Esophagus squamous epithelium (tissue), 5 donors: ENCODE results near the gene COMT. TPM values are rescaled to one million over a fixed set of nuclear protein-coding genes. Genes with fewer than 3 reads are reported as not detected.
"Not testable (repeated sequence)": the region's sequence is repeated elsewhere in the genome, so short reads cannot be mapped to it uniquely, and the experiment has no call there.

Experiments used
- DNase-seq: peaks from one replicate; lab custom pipeline; 2025; lab: John Stamatoyannopoulos, UW
- H3K27ac ChIP-seq, 4 donors: fragments of 200-600 bp; sonication (generic); one replicate each; pipeline ENCODE4 v1.5.1; 2016 to 2019; ENCODE audit warnings: mild to moderate bottlenecking in 1 of 4
- H3K27me3 ChIP-seq, 4 donors: fragments of 200-600 bp; sonication (generic); 1 replicate in 3 of 4; 2 replicates in 1 of 4; pipeline versions ENCODE4 v1.5.1 to v1.6.0; 2017 to 2021; ENCODE audit warnings: antibody characterized with exemption in 1 of 4
- H3K36me3 ChIP-seq, 3 donors: fragments of 200-600 bp; sonication (generic); one replicate each; pipeline ENCODE4 v1.5.1; 2016 to 2019
- H3K4me1 ChIP-seq, 3 donors: fragments of 200-600 bp; sonication (generic); one replicate each; pipeline ENCODE4 v1.5.1; 2017 to 2019
- H3K4me3 ChIP-seq, 4 donors: fragments of 200-600 bp; sonication (generic); 1 replicate in 3 of 4; 2 replicates in 1 of 4; pipeline ENCODE4 v1.5.1; 2016 to 2019; ENCODE audit warnings: mild to moderate bottlenecking in 2 of 4, moderate library complexity in 1 of 4
- H3K9me3 ChIP-seq, 3 donors: fragments of 200-600 bp; sonication (generic); one replicate each; pipeline ENCODE4 v1.5.1; 2016 to 2019
- CTCF ChIP-seq, 6 experiments: fragments of 450-650 bp in 4 of 6; fragments of 200-600 bp in 2 of 6; sonication (generic) in 2 of 6; IDR thresholded peaks; one replicate each; pipeline ENCODE4 v1.5.1; 2016 to 2019; ENCODE audit warnings: antibody characterized with exemption in 6 of 6, mild to moderate bottlenecking in 4 of 6, moderate library complexity in 4 of 6
- POLR2A ChIP-seq, 4 donors: fragments of 450-650 bp; IDR thresholded peaks; one replicate each; pipeline ENCODE4 v1.6.1; 2017; ENCODE audit warnings: antibody characterized with exemption in 4 of 4, mild to moderate bottlenecking in 4 of 4, moderate library complexity in 3 of 4
- WGBS, 2 donors: methylation state at CpG; one replicate each; pipeline ENCODE4 v1.1.5; 2018; 5-methylcytosine and 5-hydroxymethylcytosine counted together
- intact Hi-C: fragments of 100-400 bp; cut with DNase I; formaldehyde crosslinking; loops from one replicate; pipeline ENCODE4 v1.15.0; 2022
- total RNA-seq, 4 donors: library from RNA; depleted of rRNA; stranded (reverse); fragments of >200 nt; gene quantifications; one replicate each; pipeline ENCODE4 v1.1.0, GENCODE V29; 2016
- donor health status: DM: yes; HTN: yes; CAD: no.

Gene COMT
- total RNA-seq, 4 donors from 2014 or later = 210 to 422 (median 234) TPM

GRCh38 chr22:19931514-19931913, 10.1 kb upstream of the COMT start:
- DNase-seq = no peak
- intact Hi-C loops = no loop called here
- 98 to 100% methylated on average over 2 to 6 of the region's 8 CpGs for WGBS, 2 donors
- peaks cover 0 to 22% (median 0%) of the 10 kb centered on the region in 3 donors for H3K36me3 ChIP-seq
- no peak overlapping the region for H3K4me3 ChIP-seq
- no peaks in the 10 kb centered on the region for H3K9me3 ChIP-seq
- H3K4me1 ChIP-seq = no peaks in the 10 kb centered on the region
- H3K27me3 ChIP-seq = no peaks in the 10 kb centered on the region
- no peak overlapping the region for H3K27ac ChIP-seq
- TF ChIP-seq CTCF (IDR thresholded peaks at IDR 0.05) (no peak), POLR2A (IDR thresholded peaks at IDR 0.05) (no peak)

- H3K4me1 ChIP-seq = no peaks in the 10 kb centered on the region
- H3K27me3 ChIP-seq = no peaks in the 10 kb centered on the region
- no peaks in the 10 kb centered on the region for H3K9me3 ChIP-seq
- no peak for DNase-seq
- intact Hi-C loops = no loop called here
- H3K36me3 ChIP-seq = peaks cover 0 to 22% (median 0%) of the 10 kb centered on the region in 3 donors
- no peak overlapping the region for H3K4me3 ChIP-seq
- WGBS, 2 donors = 64 to 69% methylated on average over 5 to 12 of the region's 12 CpGs
- no peak for TF ChIP-seq POLR2A (IDR thresholded peaks at IDR 0.05)
- TF ChIP-seq CTCF (IDR thresholded peaks at IDR 0.05) = no peak
- H3K27ac ChIP-seq = no peak overlapping the region
Measured at GRCh38 chr22:19932367-19933206, 9.0 kb upstream of the COMT start.

- Histone ChIP-seq H3K27ac (no peak overlapping the region), H3K27me3 (no peaks in the 10 kb centered on the region), H3K36me3 (peaks cover 0 to 17% (median 0%) of the 10 kb centered on the region in 3 donors), H3K4me1 (peaks cover 0 to 9% (median 0%) of the 10 kb centered on the region in 3 donors), H3K4me3 (no peak overlapping the region), H3K9me3 (no peaks in the 10 kb centered on the region)
- intact Hi-C loops = no loop called here
- 81 to 86% methylated on average over 4 to 6 of the region's 9 CpGs for WGBS, 2 donors
- DNase-seq = no peak
- TF ChIP-seq POLR2A (IDR thresholded peaks at IDR 0.05) (no peak), CTCF (IDR thresholded peaks at IDR 0.05) (no peak)
Measured at GRCh38 chr22:19933341-19934241, 8.0 kb upstream of the COMT start.

DNA sequence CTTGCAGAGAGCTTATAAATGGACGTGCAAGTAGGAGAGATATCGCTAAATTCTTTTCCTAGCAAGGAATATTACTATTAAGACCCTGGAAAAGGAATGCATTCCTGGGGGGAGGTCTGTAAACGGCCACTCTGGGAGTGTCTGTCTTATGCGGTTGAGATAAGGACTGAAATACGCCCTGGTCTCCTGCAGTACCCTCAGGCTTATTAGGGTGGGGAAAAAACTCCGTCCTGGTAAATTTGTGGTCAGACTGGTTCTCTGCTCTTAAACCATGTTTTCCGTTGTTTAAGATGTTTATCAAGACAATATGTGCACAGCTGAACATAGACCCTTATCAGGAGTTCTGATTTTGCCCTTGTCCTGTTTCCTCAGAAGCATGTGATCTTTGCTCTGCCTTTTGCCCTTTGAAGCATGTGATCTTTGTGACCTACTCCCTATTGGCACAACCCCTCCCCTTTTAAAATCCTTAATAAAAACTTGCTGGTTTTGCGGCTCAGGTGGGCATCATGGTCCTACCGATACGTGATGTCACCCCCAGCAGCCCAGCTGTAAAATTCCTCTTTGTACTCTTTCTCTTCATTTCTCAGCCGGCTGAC, 6.4 kb upstream of the COMT start:
- intact Hi-C loops = not testable (repeated sequence)
- peaks cover 0 to 12% (median 0%) of the 10 kb centered on the region in 3 donors for H3K4me1 ChIP-seq

DNA sequence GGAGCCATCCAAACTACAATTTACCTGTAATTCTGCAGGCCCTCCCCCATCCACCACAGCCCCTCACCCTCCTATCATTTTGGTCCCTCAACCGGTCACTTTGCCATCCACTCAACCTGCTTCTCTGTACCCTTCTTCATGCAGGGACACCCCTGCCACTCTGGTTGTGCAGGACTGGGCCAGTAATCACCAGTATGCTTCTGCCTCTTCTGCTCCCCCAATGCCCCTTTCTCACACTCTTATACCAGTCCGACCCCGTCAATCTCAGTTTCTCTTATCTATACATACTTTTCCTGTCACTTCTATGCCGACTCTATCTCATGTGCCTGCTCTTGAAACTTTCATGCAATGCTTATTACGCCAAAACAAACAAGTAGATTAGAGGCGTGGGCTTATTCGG, 5.1 kb upstream of the COMT start:
- Histone ChIP-seq H3K9me3 (no peaks in the 10 kb centered on the region), H3K27me3 (no peaks in the 10 kb centered on the region), H3K36me3 (no peaks in the 10 kb centered on the region), H3K27ac (no peak overlapping the region), H3K4me1 (peaks cover 8 to 23% (median 10%) of the 10 kb centered on the region in 3 donors), H3K4me3 (no peak overlapping the region)
- intact Hi-C loops = no loop called here
- TF ChIP-seq CTCF (IDR thresholded peaks at IDR 0.05) = no peak
- no peak for TF ChIP-seq POLR2A (IDR thresholded peaks at IDR 0.05)
- WGBS, 2 donors = 97 to 99% methylated on average over 7 of the region's 7 CpGs
- no peak for DNase-seq

More for the DNA sequence above, 6.4 kb upstream of the COMT start:
- H3K4me3 ChIP-seq, H3K27ac ChIP-seq, H3K27me3 ChIP-seq, DNase-seq, H3K36me3 ChIP-seq, H3K9me3 ChIP-seq: not testable (repeated sequence)
- 85 to 92% methylated on average over 11 of the region's 11 CpGs for WGBS, 2 donors
